Colonic mucosa (tissue), 4 donors: Measurements from ENCODE around the gene ELMOD2. TPM values are rescaled to one million over a fixed set of nuclear protein-coding genes. Genes with fewer than 3 reads are reported as not detected.

Experiments
- DNase-seq: peaks from one replicate; pipeline ENCODE4 v3.0.0-alpha.2; 2020
- H3K27ac ChIP-seq: fragments of 200-600 bp; one replicate; pipeline ENCODE4 v1.8.0; 2021
- H3K27me3 ChIP-seq: fragments of 200-600 bp; one replicate; pipeline ENCODE4 v1.8.0; 2021
- H3K36me3 ChIP-seq: fragments of 200-600 bp; one replicate; pipeline ENCODE4 v1.8.0; 2021
- H3K4me1 ChIP-seq: fragments of 200-600 bp; one replicate; pipeline ENCODE4 v1.8.0; 2021; ENCODE audit warnings: mild to moderate bottlenecking
- H3K4me3 ChIP-seq: fragments of 200-600 bp; one replicate; pipeline ENCODE4 v1.8.0; 2021
- H3K9ac ChIP-seq, 2 donors: one replicate each; pipeline ENCODE4 v1.7.0; 2013; ENCODE audit warnings: control low read depth in 2 of 2, low read depth in 2 of 2, low read length in 2 of 2
- H3K9me3 ChIP-seq: fragments of 200-600 bp; one replicate; pipeline ENCODE4 v1.8.0; 2021
- intact Hi-C: fragments of 100-400 bp; cut with DNase I; formaldehyde crosslinking; loops from one replicate; pipeline ENCODE4 v1.14.1; 2022
- total RNA-seq, 2 donors: library from RNA; stranded (reverse); fragmentation: NEBNext Ultra II Directional in 1 of 2; extraction: Animal tissue kit (Norgen Biotek cat#: 25700) in 1 of 2; gene quantifications; one replicate each; pipeline ENCODE4 v1.2.1, GENCODE V29; 2021
- TF ChIP-seq, protein P1 (sequence below): fragments of 200-600 bp; IDR thresholded peaks from one replicate; pipeline ENCODE4 v1.8.0; 2022; ENCODE audit warnings: antibody characterized with exemption, mild to moderate bottlenecking
- donor health status: healthy.
- donor health status: DM: no; HTN: no; CAD: no.
- donor health status: DM: no; HTN: no; CAD: no.

ELMOD2 gene
- total RNA-seq, 2 donors from 2014 or later = 21.3 to 27.8 TPM

DNA sequence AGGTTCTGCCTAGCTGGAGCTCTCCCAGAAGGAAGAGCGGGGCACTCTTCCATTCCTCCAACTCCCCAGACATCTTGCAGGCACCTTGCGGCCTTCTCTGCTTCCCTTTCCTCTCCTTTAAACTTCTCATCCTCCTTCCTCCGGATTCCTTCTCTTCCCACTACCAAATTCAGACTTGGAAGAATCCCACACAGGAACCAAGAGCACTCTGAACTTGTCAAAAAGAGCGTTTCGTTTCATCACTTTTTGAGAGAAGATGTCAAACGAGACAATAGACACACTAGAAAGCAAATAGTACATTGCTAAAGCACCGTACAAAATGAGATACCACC lies 45.3 kb downstream of the ELMOD2 start:
- H3K4me3 ChIP-seq = peak overlapping the region; percentile 35
- peaks cover 3% of the 10 kb centered on the region for H3K4me1 ChIP-seq
- H3K36me3 ChIP-seq = no peaks in the 10 kb centered on the region
- intact Hi-C loops = no loop called here
- H3K9me3 ChIP-seq = no peaks in the 10 kb centered on the region
- peaks cover 37% of the 10 kb centered on the region for H3K27me3 ChIP-seq
- DNase-seq = no peak
- TF ChIP-seq, protein P1, sequence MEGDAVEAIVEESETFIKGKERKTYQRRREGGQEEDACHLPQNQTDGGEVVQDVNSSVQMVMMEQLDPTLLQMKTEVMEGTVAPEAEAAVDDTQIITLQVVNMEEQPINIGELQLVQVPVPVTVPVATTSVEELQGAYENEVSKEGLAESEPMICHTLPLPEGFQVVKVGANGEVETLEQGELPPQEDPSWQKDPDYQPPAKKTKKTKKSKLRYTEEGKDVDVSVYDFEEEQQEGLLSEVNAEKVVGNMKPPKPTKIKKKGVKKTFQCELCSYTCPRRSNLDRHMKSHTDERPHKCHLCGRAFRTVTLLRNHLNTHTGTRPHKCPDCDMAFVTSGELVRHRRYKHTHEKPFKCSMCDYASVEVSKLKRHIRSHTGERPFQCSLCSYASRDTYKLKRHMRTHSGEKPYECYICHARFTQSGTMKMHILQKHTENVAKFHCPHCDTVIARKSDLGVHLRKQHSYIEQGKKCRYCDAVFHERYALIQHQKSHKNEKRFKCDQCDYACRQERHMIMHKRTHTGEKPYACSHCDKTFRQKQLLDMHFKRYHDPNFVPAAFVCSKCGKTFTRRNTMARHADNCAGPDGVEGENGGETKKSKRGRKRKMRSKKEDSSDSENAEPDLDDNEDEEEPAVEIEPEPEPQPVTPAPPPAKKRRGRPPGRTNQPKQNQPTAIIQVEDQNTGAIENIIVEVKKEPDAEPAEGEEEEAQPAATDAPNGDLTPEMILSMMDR = no peak
- H3K9ac ChIP-seq = no peak overlapping the region
- no peak overlapping the region for H3K27ac ChIP-seq

DNA sequence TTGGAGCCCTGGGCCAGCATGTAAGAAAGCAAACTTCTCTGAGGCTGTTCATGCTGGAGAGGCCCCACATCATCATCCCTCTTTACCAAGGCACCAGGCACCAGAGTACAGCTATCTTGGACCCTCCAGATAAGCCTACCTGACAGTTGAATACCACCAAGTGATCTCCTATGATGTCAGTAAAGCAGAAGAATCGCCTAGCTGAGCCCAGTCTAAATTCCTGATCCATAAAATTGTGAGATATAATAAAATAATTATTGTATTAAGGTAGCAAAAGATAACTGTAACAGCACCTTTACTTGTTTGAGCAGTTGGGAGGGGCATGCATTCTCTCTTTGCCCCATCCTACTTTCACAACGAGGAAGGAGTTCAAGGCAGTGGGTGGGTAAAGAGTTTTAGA lies 47.7 kb downstream of the ELMOD2 start:
- intact Hi-C loops = no loop called here
- Histone ChIP-seq H3K9me3 (no peaks in the 10 kb centered on the region), H3K27ac (no peak overlapping the region), H3K27me3 (peaks cover 35% of the 10 kb centered on the region), H3K36me3 (no peaks in the 10 kb centered on the region), H3K4me1 (peaks cover 3% of the 10 kb centered on the region), H3K4me3 (no peak overlapping the region), H3K9ac (no peak overlapping the region)
- DNase-seq = no peak
- TF ChIP-seq, protein P1 = no peak

DNA sequence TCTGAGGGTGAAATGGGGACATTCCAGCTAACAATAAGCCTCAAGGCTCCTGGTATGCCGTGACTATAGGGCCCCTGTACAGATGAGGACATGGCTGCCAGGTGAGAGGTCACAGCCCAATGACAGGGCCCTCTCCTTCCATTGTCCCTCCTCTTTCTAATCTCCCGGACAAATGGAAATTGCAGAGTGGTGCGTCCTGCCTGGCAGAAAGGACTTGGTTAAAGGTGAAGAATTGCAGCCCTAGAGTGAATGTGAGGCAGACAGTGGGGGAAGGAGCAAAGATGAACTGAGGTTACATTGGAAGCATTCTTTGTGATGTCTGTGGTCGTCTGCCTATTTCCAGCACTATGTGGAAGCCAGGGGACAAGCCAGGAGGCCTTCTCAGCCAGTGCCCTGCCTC lies 51.5 kb downstream of the ELMOD2 start:
- H3K27me3 ChIP-seq = peaks cover 28% of the 10 kb centered on the region
- H3K9me3 ChIP-seq = no peaks in the 10 kb centered on the region
- intact Hi-C loops = no loop called here

DNA sequence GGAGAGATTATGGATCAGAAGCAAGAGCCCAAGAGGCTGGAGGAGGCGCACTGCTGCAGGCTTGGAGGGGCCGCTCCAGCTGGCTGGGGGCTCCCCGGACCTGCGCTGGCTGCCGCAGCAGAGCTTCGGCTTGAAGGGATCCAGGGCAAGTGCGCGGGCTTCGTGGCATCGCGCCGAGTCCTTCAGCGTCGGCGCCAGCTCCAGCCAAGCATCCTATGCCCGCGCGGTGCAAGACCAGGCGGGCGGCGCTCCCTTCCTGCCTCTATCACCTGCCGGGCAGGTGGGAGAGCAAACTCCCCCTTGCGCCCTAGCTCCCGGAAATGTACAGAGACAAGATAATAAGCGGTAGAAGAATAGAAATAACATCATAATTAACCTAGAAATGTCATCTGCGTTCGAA lies 55.3 kb downstream of the ELMOD2 start:
- no peak overlapping the region for H3K27ac ChIP-seq
- H3K27me3 ChIP-seq = peaks cover 21% of the 10 kb centered on the region
- no peak for DNase-seq
- H3K4me3 ChIP-seq = no peak overlapping the region
- H3K9me3 ChIP-seq = no peaks in the 10 kb centered on the region
- H3K4me1 ChIP-seq = no peaks in the 10 kb centered on the region
- H3K36me3 ChIP-seq = no peaks in the 10 kb centered on the region
- no peak overlapping the region for H3K9ac ChIP-seq
- TF ChIP-seq, protein P1 = no peak
- intact Hi-C loops = no loop called here

More for the DNA sequence above, 51.5 kb downstream of the ELMOD2 start:
- no peak overlapping the region for H3K9ac ChIP-seq
- no peaks in the 10 kb centered on the region for H3K36me3 ChIP-seq
- no peaks in the 10 kb centered on the region for H3K4me1 ChIP-seq
- H3K27ac ChIP-seq = no peak overlapping the region
- TF ChIP-seq, protein P1 = no peak
- no peak overlapping the region for H3K4me3 ChIP-seq
- no peak for DNase-seq

DNA sequence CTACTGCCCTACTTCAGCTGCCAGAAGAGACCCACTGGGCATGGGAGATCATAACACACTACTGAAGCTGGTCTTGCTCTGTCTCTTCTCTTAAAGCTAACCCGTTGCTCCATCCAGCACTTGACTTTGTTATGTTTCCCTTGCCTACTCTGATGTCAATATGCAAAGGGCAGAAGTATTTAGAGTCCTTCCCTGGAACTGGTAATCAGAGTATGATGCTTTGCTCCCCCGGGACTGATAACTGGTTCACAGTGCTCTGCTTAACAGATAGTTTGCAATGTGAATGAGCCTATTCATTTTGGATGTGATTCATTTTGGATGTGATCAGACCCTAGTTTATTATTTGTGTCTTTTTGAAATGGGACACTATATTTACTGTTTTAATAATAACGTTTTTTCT lies 57.1 kb downstream of the ELMOD2 start:
- H3K36me3 ChIP-seq = no peaks in the 10 kb centered on the region
- no peak overlapping the region for H3K4me3 ChIP-seq
- no peak overlapping the region for H3K9ac ChIP-seq
- DNase-seq = no peak
- no peaks in the 10 kb centered on the region for H3K9me3 ChIP-seq
- intact Hi-C loops = no loop called here
- H3K27ac ChIP-seq = no peak overlapping the region
- no peaks in the 10 kb centered on the region for H3K4me1 ChIP-seq
- H3K27me3 ChIP-seq = peaks cover 21% of the 10 kb centered on the region
- TF ChIP-seq, protein P1 = no peak

DNA sequence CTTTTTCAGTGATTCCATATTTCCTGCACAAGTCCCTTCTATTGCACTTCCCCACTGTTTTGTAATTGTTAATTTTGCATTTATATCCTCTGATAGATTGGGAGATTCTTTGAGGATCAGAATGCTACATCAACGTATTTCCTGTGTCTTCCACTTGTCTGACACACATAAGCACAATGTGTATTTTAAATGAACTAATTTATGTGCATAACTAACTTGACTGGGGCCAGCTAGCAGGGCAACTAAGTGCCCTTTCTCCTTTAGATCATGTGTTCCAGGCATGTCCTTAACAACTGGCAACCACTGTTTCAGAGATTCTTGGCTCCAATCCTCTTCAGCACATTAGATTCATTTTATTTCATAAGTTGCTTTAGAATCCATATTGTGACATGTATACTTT lies 60.5 kb downstream of the ELMOD2 start:
- intact Hi-C loops = no loop called here
- DNase-seq = no peak
- no peak overlapping the region for H3K9ac ChIP-seq

More for the DNA sequence above, 60.5 kb downstream of the ELMOD2 start:
- H3K9me3 ChIP-seq = no peaks in the 10 kb centered on the region
- no peaks in the 10 kb centered on the region for H3K4me1 ChIP-seq
- TF ChIP-seq, protein P1 = no peak
- H3K4me3 ChIP-seq = no peak overlapping the region
- peaks cover 7% of the 10 kb centered on the region for H3K27me3 ChIP-seq
- no peak overlapping the region for H3K27ac ChIP-seq
- no peaks in the 10 kb centered on the region for H3K36me3 ChIP-seq
